Natural killer cell (primary cell): ENCODE data around the gene NPHP4. TPM values are rescaled to one million over a fixed set of nuclear protein-coding genes. Genes with fewer than 3 reads are reported as not detected.
A peak's percentile ranks its signal among the peaks of the same experiment; 100 is the strongest.

ENCODE experiments used
- ATAC-seq, 3 donors: fragments of 150-1000 bp in 2 of 3; fragments of 200-7000 bp in 1 of 3; cut with Tn5 transposase; 1 replicate in 1 of 3; 2 replicates in 2 of 3; pipeline ENCODE4 v1.10.0; 2021; ENCODE audit warnings: mild to moderate bottlenecking in 2 of 3, moderate library complexity in 2 of 3
- DNase-seq, 2 donors: peaks; one replicate each; pipeline versions ENCODE4 v3.0.0 to v3.0.0-alpha.2; 2013 to 2021; ENCODE audit warnings: mixed read lengths in 1 of 2
- H3K27ac ChIP-seq: one replicate; pipeline ENCODE4 v1.5.1; 2013; ENCODE audit warnings: mild to moderate bottlenecking, low read length
- H3K27me3 ChIP-seq: one replicate; pipeline ENCODE4 v1.6.1; 2013; ENCODE audit warnings: low read length; ENCODE audit not compliant: control insufficient read depth, insufficient read depth
- H3K36me3 ChIP-seq: one replicate; pipeline ENCODE4 v1.6.1; 2013; ENCODE audit warnings: low read length; ENCODE audit not compliant: control insufficient read depth, insufficient read depth
- H3K4me1 ChIP-seq: one replicate; pipeline ENCODE4 v1.6.1; 2013; ENCODE audit warnings: low read length; ENCODE audit not compliant: control insufficient read depth, insufficient read depth
- H3K4me3 ChIP-seq: one replicate; pipeline ENCODE4 v1.5.1; 2013; ENCODE audit warnings: low read length
- H3K9me3 ChIP-seq: one replicate; pipeline ENCODE4 v1.6.1; 2013; ENCODE audit warnings: low read length; ENCODE audit not compliant: control insufficient read depth, insufficient read depth
- H3K27ac Mint-ChIP-seq, 2 donors: one replicate each; pipeline ENCODE4 v1.8.0; 2022; ENCODE audit warnings: mild to moderate bottlenecking in 2 of 2, mixed read lengths in 2 of 2, moderate library complexity in 1 of 2
- H3K27me3 Mint-ChIP-seq, 2 donors: one replicate each; pipeline ENCODE4 v1.8.0; 2022; ENCODE audit warnings: low read depth in 2 of 2, mixed read lengths in 2 of 2
- H3K36me3 Mint-ChIP-seq: one replicate; pipeline ENCODE4 v1.8.0; 2022; ENCODE audit warnings: mixed read lengths
- H3K4me1 Mint-ChIP-seq, 2 donors: one replicate each; pipeline ENCODE4 v1.8.0; 2022; ENCODE audit warnings: mixed read lengths in 2 of 2
- H3K4me3 Mint-ChIP-seq: one replicate; pipeline ENCODE4 v1.8.0; 2022; ENCODE audit warnings: mild to moderate bottlenecking, moderate library complexity, mixed read lengths
- H3K9me3 Mint-ChIP-seq, 2 donors: one replicate each; pipeline ENCODE4 v1.8.0; 2022; ENCODE audit warnings: mixed read lengths in 2 of 2
- CTCF ChIP-seq: fragments of 200-600 bp; IDR thresholded peaks from one replicate; pipeline ENCODE4 v1.8.0; 2022; ENCODE audit warnings: antibody characterized with exemption
- WGBS: methylation state at CpG from one replicate; pipeline ENCODE4 v1.1.7; 2013; ENCODE audit warnings: missing lambda C conversion rate; ENCODE audit not compliant: insufficient coverage; 5-methylcytosine and 5-hydroxymethylcytosine counted together
- intact Hi-C: fragments of 100-400 bp; cut with micrococcal nuclease; formaldehyde crosslinking; loops from one replicate; pipeline ENCODE4 v1.14.2; 2022
- total RNA-seq, 4 donors: library from RNA; stranded (reverse); fragments of 120-200 nt in 1 of 4; gene quantifications; one replicate each; pipeline versions ENCODE4 v1.2.3 to v1.2.4, GENCODE V29; 2013 to 2022

Gene NPHP4
- total RNA-seq, 3 donors from 2014 or later (not counting 1 experiment from before 2014, with no cell fraction given) = 6.3 to 14.7 (median 10.1) TPM

GRCh38 chr1:6035719-6036118 lies 43.5 kb upstream of the NPHP4 start:
- Mint-ChIP-seq H3K4me3 (peak overlapping the region; percentile 8), H3K4me1 (peaks cover 51 to 71% of the 10 kb centered on the region in 2 donors), H3K36me3 (no peaks in the 10 kb centered on the region), H3K27me3 (no peaks in the 10 kb centered on the region), H3K9me3 (no peaks in the 10 kb centered on the region), H3K27ac (peak overlapping the region; percentile 76 to 86)
- Histone ChIP-seq H3K27ac (no peak overlapping the region), H3K4me3 (no peak overlapping the region), H3K9me3 (no peaks in the 10 kb centered on the region), H3K4me1 (peaks cover 78% of the 10 kb centered on the region), H3K27me3 (no peaks in the 10 kb centered on the region), H3K36me3 (peaks cover 38% of the 10 kb centered on the region)
- ATAC-seq (no peak), DNase-seq (no peak)
- WGBS = 95% methylated on average over 12 of the region's 12 CpGs
- intact Hi-C loops = no loop called here
- TF ChIP-seq CTCF = no peak

DNA sequence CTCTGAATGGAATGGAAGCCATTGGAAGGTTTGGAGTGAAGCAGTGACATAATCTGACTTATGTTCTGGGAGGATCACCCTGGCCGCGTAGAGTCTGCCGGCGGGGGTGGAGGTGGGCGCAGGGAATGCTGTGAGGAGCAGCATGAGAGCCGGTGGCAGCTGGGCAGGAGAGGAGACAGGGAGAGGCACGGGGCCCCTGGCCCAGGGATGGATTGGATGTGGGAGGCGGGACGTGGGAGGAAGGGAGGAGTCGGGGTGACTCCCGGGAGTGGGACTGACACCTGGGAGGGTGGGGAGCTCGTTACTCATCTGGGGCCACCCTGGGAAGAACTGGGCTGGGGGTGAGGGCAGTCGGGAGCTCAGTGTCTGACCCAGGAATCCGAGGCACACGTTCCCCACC lies 43.1 kb upstream of the NPHP4 start:
- Histone ChIP-seq H3K27me3 (no peaks in the 10 kb centered on the region), H3K27ac (no peak overlapping the region), H3K4me3 (no peak overlapping the region), H3K36me3 (peaks cover 35% of the 10 kb centered on the region), H3K4me1 (peaks cover 82% of the 10 kb centered on the region), H3K9me3 (no peaks in the 10 kb centered on the region)
- WGBS = 92% methylated on average over 13 of the region's 15 CpGs
- no peaks in the 10 kb centered on the region for H3K36me3 Mint-ChIP-seq
- peaks cover 55 to 76% of the 10 kb centered on the region in 2 donors for H3K4me1 Mint-ChIP-seq
- H3K27ac Mint-ChIP-seq = peak overlapping the region; percentile 76 to 86
- ATAC-seq (no peak), DNase-seq (no peak)
- no peaks in the 10 kb centered on the region for H3K9me3 Mint-ChIP-seq
- H3K4me3 Mint-ChIP-seq = no peak overlapping the region
- no peaks in the 10 kb centered on the region for H3K27me3 Mint-ChIP-seq
- no peak for TF ChIP-seq CTCF
- intact Hi-C loops = no loop called here

DNA sequence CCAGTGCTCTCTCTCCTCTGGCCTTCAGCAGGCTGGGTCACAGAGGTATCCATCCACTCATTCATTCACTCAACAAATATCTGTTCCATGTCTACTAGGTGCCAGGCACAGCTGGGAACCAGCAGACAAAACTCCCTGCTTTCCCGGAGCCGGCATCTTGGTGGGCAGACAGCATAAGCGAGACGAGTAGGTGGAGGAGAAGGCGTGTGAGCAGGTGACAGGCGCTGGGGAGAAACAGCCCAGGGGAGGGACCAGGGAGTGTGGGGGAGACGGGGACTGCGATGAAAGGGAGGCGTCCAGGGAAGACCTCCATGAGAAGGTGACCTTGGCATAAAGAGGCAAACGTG lies 42.5 kb upstream of the NPHP4 start:
- TF ChIP-seq CTCF = no peak
- H3K9me3 Mint-ChIP-seq = no peaks in the 10 kb centered on the region
- Histone ChIP-seq H3K36me3 (peaks cover 31% of the 10 kb centered on the region), H3K4me3 (no peak overlapping the region), H3K4me1 (peaks cover 83% of the 10 kb centered on the region), H3K27ac (no peak overlapping the region), H3K27me3 (no peaks in the 10 kb centered on the region), H3K9me3 (no peaks in the 10 kb centered on the region)
- peaks cover 61 to 81% of the 10 kb centered on the region in 2 donors for H3K4me1 Mint-ChIP-seq
- no peak for ATAC-seq
- 84% methylated on average over 10 of the region's 10 CpGs for WGBS
- no peaks in the 10 kb centered on the region for H3K36me3 Mint-ChIP-seq
- H3K4me3 Mint-ChIP-seq = no peak overlapping the region
- peak overlapping the region; percentile 53 to 86 for H3K27ac Mint-ChIP-seq
- no peak for DNase-seq
- intact Hi-C loops = no loop called here
- no peaks in the 10 kb centered on the region for H3K27me3 Mint-ChIP-seq

DNA sequence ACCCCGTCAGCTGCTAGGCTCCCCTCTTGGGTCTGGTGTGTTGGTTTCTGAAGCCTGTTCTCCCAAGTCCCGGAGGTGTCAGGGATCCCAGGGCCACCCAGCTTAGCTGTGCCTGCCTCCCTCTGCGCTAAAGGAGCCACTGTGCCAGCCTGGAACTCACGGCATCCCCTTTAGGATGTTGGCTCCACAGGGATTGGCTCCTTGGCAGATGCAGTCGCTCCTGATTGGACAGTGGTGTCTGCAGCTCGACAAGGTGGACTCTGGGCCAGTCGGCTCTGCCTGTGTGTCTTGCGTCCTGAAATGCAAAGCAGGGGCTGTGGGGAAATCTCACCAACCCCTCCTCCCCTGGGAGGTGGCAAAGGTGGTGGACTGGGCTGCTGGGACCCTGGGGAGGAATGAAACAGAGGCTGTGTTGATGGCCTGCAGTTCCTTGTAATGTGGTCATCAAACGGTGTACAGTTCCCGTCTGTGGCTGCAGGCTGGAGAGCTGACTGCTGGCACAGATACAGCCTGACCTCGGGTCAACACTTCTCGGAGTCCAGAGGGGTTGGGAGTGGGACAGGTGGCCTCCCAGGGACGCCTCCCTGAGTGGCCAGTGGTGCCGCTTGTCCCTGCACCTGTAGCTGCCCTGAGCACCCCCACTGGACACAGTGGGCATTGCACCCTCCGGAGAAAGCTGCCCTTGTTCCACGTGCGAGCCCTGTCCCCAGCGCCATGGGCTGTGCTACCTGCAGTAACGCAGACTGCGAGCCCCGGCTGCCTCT lies 41.9 kb upstream of the NPHP4 start:
- Mint-ChIP-seq H3K27ac (peak overlapping the region; percentile 53 to 86), H3K36me3 (no peaks in the 10 kb centered on the region), H3K4me3 (no peak overlapping the region), H3K9me3 (no peaks in the 10 kb centered on the region), H3K4me1 (peaks cover 66 to 85% of the 10 kb centered on the region in 2 donors), H3K27me3 (no peaks in the 10 kb centered on the region)
- Histone ChIP-seq H3K4me1 (peaks cover 87% of the 10 kb centered on the region), H3K27ac (no peak overlapping the region), H3K27me3 (no peaks in the 10 kb centered on the region), H3K36me3 (peaks cover 32% of the 10 kb centered on the region), H3K4me3 (no peak overlapping the region), H3K9me3 (no peaks in the 10 kb centered on the region)
- ATAC-seq (peak; percentile 66 to 71 (median 69)), DNase-seq (peak; percentile 40 to 61)
- intact Hi-C loops = no loop called here
- peak; percentile 67 for TF ChIP-seq CTCF
- WGBS = 82% methylated on average over 20 of the region's 21 CpGs
